Kidney (tissue), 14 donors: Measurements from ENCODE around the gene EDAR. TPM values are rescaled to one million over a fixed set of nuclear protein-coding genes. Genes with fewer than 3 reads are reported as not detected.
A peak's percentile ranks its signal among the peaks of the same experiment; 100 is the strongest.

Source experiments
- DNase-seq, 5 donors: peaks; one replicate each; pipeline ENCODE4 v3.0.0-alpha.2; 2013 to 2020
- FAIRE-seq: peaks from 2 replicates; lab custom pipeline; 2012; peaks lifted over from hg19 to GRCh38; lab: Jason Lieb, UNC
- H3K27ac ChIP-seq, 2 donors: one replicate each; pipeline ENCODE4 v1.7.0; 2013; ENCODE audit warnings: low read depth in 2 of 2, low read length in 2 of 2, inconsistent platforms in 1 of 2
- H3K27me3 ChIP-seq: one replicate; pipeline ENCODE4 v1.7.1; 2013; ENCODE audit warnings: low read length, inconsistent platforms; ENCODE audit not compliant: control insufficient read depth, insufficient read depth
- H3K36me3 ChIP-seq, 3 donors: one replicate each; pipeline versions ENCODE4 v1.7.0 to v1.7.1; 2013; ENCODE audit warnings: low read length in 3 of 3, control low read depth in 1 of 3, inconsistent platforms in 1 of 3; ENCODE audit not compliant: insufficient read depth in 3 of 3, control insufficient read depth in 2 of 3
- H3K4me1 ChIP-seq, 3 donors: one replicate each; pipeline versions ENCODE4 v1.7.0 to v1.7.1; 2013; ENCODE audit warnings: low read length in 3 of 3, inconsistent platforms in 1 of 3, low read depth in 1 of 3; ENCODE audit not compliant: control insufficient read depth in 2 of 3, insufficient read depth in 2 of 3
- H3K4me3 ChIP-seq, 3 donors: one replicate each; pipeline versions ENCODE4 v1.7.0 to v1.8.1; 2013; ENCODE audit warnings: low read length in 3 of 3, control low read depth in 1 of 3, inconsistent platforms in 1 of 3
- H3K9ac ChIP-seq, 3 donors: one replicate each; pipeline versions ENCODE4 v1.7.0 to v1.7.1; 2013; ENCODE audit warnings: low read length in 3 of 3, control low read depth in 1 of 3, inconsistent platforms in 1 of 3
- H3K9me3 ChIP-seq, 3 donors: one replicate each; pipeline versions ENCODE4 v1.7.0 to v1.7.1; 2013; ENCODE audit warnings: low read length in 3 of 3, control low read depth in 1 of 3, inconsistent platforms in 1 of 3; ENCODE audit not compliant: control insufficient read depth in 2 of 3, insufficient read depth in 1 of 3
- intact Hi-C: fragments of 100-400 bp; cut with DNase I; formaldehyde crosslinking; loops from one replicate; pipeline ENCODE4 v1.11.1; 2022
- polyA plus RNA-seq: library from polyadenylated mRNA; stranded (reverse); fragments of 350-450 nt; fragmentation: Illumina TruSeq; extraction: RNeasy Lipid Tissue Mini Kit (QIAGEN cat#74804); gene quantifications from one replicate; pipeline ENCODE4 v1.2.3, GENCODE V29; 2014; ENCODE audit warnings: low read depth, low replicate concordance; ENCODE audit not compliant: insufficient read depth
- total RNA-seq: library from RNA; stranded (reverse); fragmentation: NEBNext Ultra II Directional; extraction: Animal tissue kit (Norgen Biotek cat#: 25700); gene quantifications from one replicate; pipeline ENCODE4 v1.2.1, GENCODE V29; 2021
- TF ChIP-seq, protein P1 (sequence below): IDR thresholded peaks from 3 replicates; pipeline ENCODE4 v1.5.1; 2012; ENCODE audit warnings: mild to moderate bottlenecking, moderate library complexity, borderline replicate concordance; ENCODE audit not compliant: insufficient read depth; ENCODE audit errors: extremely low read depth
- donor health status: control.
- donor health status: control.
- donor health status: control.
- donor health status: control.
- donor health status: control.
- donor health status: DM: yes; HTN: yes; CAD: no.
- donor health status: Normal renal cell carcinoma (clear cell type).

The EDAR gene
- total and polyA plus RNA-seq, 2 donors from 2014 or later: 0.17 to 3.1 TPM

DNA sequence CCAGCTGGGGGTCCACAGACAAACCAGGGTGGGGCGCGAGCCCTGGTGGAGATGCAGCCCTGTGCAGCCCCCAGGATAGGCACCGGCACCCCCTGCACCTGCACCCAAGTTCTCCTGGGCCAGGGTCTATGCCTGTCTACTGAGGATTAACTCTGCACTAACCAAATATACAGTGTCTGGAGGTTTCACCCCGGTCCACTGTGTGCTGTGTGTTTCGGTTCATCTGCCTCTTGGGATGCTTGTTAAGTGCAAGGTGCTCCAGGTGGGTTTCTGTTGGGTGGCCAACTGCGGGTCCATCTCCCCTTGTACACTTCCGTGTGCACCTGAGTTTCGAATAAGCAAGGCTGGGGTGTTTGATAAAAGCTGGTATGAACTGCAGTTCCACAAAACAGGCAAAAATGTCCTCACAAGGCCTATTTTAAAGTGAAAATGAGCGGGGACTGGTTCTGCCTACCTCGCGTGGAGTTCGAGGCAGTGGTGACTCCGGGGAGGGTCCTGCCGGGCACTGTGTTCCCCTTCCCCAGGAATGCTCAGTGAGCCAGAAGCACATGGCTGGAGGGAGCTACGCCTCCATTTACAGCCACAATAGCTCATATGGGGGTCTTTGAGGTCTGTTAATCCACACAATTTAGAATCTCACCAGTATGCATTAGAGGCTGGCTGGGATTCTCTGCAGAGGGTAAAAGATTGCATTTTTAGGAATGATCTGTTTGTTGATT lies 70.7 kb downstream of the EDAR start:
- TF ChIP-seq, protein P1, sequence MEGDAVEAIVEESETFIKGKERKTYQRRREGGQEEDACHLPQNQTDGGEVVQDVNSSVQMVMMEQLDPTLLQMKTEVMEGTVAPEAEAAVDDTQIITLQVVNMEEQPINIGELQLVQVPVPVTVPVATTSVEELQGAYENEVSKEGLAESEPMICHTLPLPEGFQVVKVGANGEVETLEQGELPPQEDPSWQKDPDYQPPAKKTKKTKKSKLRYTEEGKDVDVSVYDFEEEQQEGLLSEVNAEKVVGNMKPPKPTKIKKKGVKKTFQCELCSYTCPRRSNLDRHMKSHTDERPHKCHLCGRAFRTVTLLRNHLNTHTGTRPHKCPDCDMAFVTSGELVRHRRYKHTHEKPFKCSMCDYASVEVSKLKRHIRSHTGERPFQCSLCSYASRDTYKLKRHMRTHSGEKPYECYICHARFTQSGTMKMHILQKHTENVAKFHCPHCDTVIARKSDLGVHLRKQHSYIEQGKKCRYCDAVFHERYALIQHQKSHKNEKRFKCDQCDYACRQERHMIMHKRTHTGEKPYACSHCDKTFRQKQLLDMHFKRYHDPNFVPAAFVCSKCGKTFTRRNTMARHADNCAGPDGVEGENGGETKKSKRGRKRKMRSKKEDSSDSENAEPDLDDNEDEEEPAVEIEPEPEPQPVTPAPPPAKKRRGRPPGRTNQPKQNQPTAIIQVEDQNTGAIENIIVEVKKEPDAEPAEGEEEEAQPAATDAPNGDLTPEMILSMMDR: no peak
- intact Hi-C loops: no loop called here
- H3K27ac ChIP-seq: no peak overlapping the region
- no peak overlapping the region for H3K4me3 ChIP-seq
- FAIRE-seq: no peak
- H3K36me3 ChIP-seq: no peaks in the 10 kb centered on the region
- no peaks in the 10 kb centered on the region for H3K27me3 ChIP-seq
- no peaks in the 10 kb centered on the region for H3K4me1 ChIP-seq
- no peak for DNase-seq
- H3K9ac ChIP-seq: no peak overlapping the region
- H3K9me3 ChIP-seq: no peaks in the 10 kb centered on the region

DNA sequence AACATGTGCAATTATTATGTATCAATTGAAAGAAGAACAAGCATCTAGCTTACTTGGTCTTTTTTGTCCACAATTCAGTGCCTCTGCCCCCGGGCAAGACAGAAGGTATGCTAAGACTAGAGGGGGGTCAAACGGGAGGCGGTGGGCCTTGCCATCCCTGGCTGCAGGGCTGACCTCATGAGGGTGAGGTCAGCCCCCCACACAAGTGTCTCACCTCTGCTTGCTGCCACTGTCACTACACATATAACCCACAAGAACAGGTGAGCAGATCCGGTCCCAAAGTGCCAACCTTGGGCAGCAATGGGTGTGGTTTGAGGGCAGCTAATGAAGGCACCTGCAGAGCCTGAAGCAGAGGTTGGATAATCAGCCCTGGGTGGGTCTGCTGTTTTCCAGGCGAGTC lies 71.5 kb downstream of the EDAR start:
- no peaks in the 10 kb centered on the region for H3K27me3 ChIP-seq
- TF ChIP-seq, protein P1: no peak
- DNase-seq (peak in 1 of 5 donors; percentile 31), FAIRE-seq (no peak)
- H3K36me3 ChIP-seq: no peaks in the 10 kb centered on the region
- H3K4me3 ChIP-seq: no peak overlapping the region
- no peak overlapping the region for H3K27ac ChIP-seq
- H3K9me3 ChIP-seq: no peaks in the 10 kb centered on the region
- no peaks in the 10 kb centered on the region for H3K4me1 ChIP-seq
- intact Hi-C loops: no loop called here
- no peak overlapping the region for H3K9ac ChIP-seq

DNA sequence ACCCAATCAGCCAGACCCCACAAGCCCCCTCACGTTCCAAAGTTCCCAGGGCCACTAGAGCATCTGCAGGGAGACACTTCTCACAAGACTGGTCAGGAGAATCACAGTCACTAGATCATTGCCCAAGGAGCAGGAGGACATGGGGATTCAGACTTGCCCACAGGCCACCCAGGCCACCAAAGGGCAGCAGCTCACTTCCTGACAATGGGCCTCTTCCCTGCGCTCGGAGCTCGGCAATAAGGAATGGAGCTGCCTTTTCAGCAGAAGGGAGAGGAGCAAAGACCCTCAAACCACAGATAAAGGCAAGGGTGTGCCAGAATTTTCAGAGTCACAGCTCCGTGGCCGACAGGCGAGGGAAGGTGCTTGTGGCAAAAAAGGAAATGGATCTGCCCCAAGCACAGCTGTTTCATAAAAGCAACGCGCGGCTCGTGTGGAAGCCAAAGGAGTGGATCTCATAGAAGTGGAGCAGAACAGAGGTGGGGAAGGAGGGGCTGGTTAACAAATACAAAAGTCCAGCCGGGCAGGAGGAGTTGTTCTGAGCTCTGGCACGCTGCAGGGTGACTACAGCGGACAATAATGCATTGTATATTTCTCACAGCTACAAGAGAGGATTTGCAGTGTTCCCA lies 72.1 kb downstream of the EDAR start:
- TF ChIP-seq, protein P1: no peak
- no peak for FAIRE-seq

More for the DNA sequence above, 72.1 kb downstream of the EDAR start:
- no peak overlapping the region for H3K4me3 ChIP-seq
- no peaks in the 10 kb centered on the region for H3K9me3 ChIP-seq
- H3K27ac ChIP-seq: no peak overlapping the region
- H3K9ac ChIP-seq: no peak overlapping the region
- no peaks in the 10 kb centered on the region for H3K4me1 ChIP-seq
- no peaks in the 10 kb centered on the region for H3K36me3 ChIP-seq
- peak in 3 of 5 donors; percentile 33 to 53 (median 52) for DNase-seq
- intact Hi-C loops: no loop called here
- no peaks in the 10 kb centered on the region for H3K27me3 ChIP-seq
